Gastroesophageal sphincter (tissue), 4 donors: ENCODE measurements around the gene MEA1. TPM values are rescaled to one million over a fixed set of nuclear protein-coding genes. Genes with fewer than 3 reads are reported as not detected.

ENCODE experiments used
- ATAC-seq: fragments of 150-250 bp; one replicate; pipeline ENCODE4 v1.9.1; 2016; ENCODE audit warnings: mild to moderate bottlenecking, moderate library complexity
- H3K27ac ChIP-seq, 4 donors: fragments of 200-600 bp; sonication (generic) in 3 of 4; 1 replicate in 3 of 4; 2 replicates in 1 of 4; pipeline ENCODE4 v1.5.1; 2016 to 2019
- H3K27me3 ChIP-seq: fragments of 200-600 bp; sonication (generic); one replicate; pipeline ENCODE4 v1.5.1; 2019
- H3K36me3 ChIP-seq, 2 donors: fragments of 200-600 bp; sonication (generic); one replicate each; pipeline ENCODE4 v1.5.1; 2019; ENCODE audit warnings: control low read depth in 1 of 2
- H3K4me1 ChIP-seq, 3 donors: fragments of 200-600 bp; sonication (generic); 1 replicate in 2 of 3; 2 replicates in 1 of 3; pipeline ENCODE4 v1.5.1; 2016 to 2019; ENCODE audit warnings: control low read depth in 2 of 3
- H3K4me3 ChIP-seq, 2 donors: fragments of 200-600 bp; sonication (generic); one replicate each; pipeline ENCODE4 v1.5.1; 2019; ENCODE audit warnings: mild to moderate bottlenecking in 1 of 2, moderate library complexity in 1 of 2
- H3K9me3 ChIP-seq, 3 donors: fragments of 200-600 bp; sonication (generic); one replicate each; pipeline ENCODE4 v1.5.1; 2017 to 2019; ENCODE audit warnings: control low read depth in 2 of 3
- EP300 ChIP-seq: sonication (generic); formaldehyde crosslinking; IDR thresholded peaks from one replicate; pipeline ENCODE4 v1.6.1; 2017; ENCODE audit warnings: antibody characterized with exemption, mild to moderate bottlenecking
- POLR2A ChIP-seq, 2 donors: fragments of 450-650 bp; IDR thresholded peaks; one replicate each; pipeline ENCODE4 v1.6.1; 2017; ENCODE audit warnings: antibody characterized with exemption in 2 of 2, mild to moderate bottlenecking in 2 of 2, moderate library complexity in 1 of 2
- POLR2AphosphoS5 ChIP-seq: sonication (generic); formaldehyde crosslinking; IDR thresholded peaks from one replicate; pipeline ENCODE4 v1.6.1; 2017; ENCODE audit warnings: antibody characterized with exemption
- WGBS, 2 donors: methylation state at CpG; one replicate each; pipeline ENCODE4 v1.1.5; 2018; ENCODE audit warnings: low coverage in 1 of 2; 5-methylcytosine and 5-hydroxymethylcytosine counted together
- total RNA-seq, 4 donors: library from RNA; depleted of rRNA; stranded (reverse); fragments of >200 nt; gene quantifications; one replicate each; pipeline ENCODE4 v1.1.0, GENCODE V29; 2016
- TF ChIP-seq, protein P1 (sequence below), 4 experiments: fragments of 200-600 bp in 2 of 4; fragments of 450-650 bp in 2 of 4; sonication (generic) in 1 of 4; IDR thresholded peaks; one replicate each; pipeline ENCODE4 v1.5.1; 2017 to 2019; ENCODE audit warnings: antibody characterized with exemption in 4 of 4, mild to moderate bottlenecking in 2 of 4, moderate library complexity in 2 of 4

MEA1 gene
- total RNA-seq, 4 donors from 2014 or later = 56.0 to 62.1 (median 58.3) TPM

DNA sequence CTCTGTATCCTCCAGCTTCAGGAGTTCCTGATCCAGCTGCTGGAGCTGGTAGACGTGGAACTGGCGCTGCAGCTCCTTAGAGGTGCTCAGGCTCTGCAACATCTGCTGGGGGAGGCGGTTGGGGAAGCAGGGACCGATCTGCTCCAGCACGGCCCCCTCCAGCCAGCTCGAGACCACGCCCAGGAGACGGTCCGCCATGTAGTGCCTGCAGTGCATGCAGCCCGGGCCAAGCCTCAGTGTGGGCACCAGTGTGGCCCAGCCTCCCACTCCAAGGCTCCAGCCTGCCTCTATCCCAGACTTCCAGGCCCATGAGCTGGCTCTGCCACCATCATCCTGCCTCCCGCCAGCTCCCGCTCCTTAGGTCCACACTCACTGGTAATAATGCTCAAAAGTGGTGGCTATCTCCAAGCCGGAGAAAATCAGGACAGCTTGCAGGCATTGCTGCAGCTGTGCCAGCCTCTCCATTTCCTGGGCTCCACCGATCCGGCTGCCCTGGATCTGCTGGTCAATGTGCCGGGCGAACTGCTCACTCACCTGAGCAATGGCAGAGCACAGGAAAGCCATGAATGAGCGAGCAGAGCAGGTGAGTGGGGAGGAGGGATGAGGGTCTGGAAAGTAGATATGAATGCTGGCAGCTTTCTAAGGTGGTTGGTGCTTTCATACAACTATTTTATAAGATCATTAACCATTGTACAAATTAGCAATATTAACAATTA, 27.0 kb upstream of the MEA1 start:
- Histone ChIP-seq H3K4me3 (no peak overlapping the region), H3K27ac (no peak overlapping the region), H3K9me3 (no peaks in the 10 kb centered on the region), H3K27me3 (no peaks in the 10 kb centered on the region), H3K4me1 (peaks cover 0 to 7% (median 0%) of the 10 kb centered on the region in 3 donors), H3K36me3 (peaks cover 0 to 95% of the 10 kb centered on the region in 2 donors)
- no peak for ATAC-seq
- no peak for TF ChIP-seq POLR2A (IDR thresholded peaks at IDR 0.05)
- TF ChIP-seq POLR2AphosphoS5 = no peak
- no peak for TF ChIP-seq EP300
- TF ChIP-seq, protein P1, sequence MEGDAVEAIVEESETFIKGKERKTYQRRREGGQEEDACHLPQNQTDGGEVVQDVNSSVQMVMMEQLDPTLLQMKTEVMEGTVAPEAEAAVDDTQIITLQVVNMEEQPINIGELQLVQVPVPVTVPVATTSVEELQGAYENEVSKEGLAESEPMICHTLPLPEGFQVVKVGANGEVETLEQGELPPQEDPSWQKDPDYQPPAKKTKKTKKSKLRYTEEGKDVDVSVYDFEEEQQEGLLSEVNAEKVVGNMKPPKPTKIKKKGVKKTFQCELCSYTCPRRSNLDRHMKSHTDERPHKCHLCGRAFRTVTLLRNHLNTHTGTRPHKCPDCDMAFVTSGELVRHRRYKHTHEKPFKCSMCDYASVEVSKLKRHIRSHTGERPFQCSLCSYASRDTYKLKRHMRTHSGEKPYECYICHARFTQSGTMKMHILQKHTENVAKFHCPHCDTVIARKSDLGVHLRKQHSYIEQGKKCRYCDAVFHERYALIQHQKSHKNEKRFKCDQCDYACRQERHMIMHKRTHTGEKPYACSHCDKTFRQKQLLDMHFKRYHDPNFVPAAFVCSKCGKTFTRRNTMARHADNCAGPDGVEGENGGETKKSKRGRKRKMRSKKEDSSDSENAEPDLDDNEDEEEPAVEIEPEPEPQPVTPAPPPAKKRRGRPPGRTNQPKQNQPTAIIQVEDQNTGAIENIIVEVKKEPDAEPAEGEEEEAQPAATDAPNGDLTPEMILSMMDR (IDR thresholded peaks at IDR 0.05) = no peak
- WGBS, 2 donors = 82 to 83% methylated on average over 1 to 7 of the region's 18 CpGs

DNA sequence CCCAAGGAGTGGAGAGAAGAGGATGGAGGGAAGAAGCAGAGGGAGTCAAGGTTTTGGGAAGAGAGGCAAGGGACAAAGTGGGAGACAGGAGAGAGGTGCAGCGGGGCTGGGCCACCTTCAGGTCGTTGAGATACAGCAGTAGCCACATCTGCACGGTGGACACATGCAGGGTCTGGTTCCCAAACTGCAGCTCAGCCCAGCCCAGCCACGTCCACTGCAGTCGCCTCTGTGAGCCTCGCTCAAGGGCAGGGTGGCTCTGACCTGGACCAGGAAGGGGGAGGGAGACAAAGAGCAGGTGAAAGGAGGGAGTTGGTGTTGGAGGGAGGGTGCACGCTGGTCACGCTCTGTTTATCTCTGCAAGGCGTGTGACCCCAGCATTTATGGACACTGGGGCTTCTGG, 25.0 kb upstream of the MEA1 start:
- Histone ChIP-seq H3K27me3 (no peaks in the 10 kb centered on the region), H3K9me3 (no peaks in the 10 kb centered on the region), H3K4me1 (peaks cover 0 to 13% (median 0%) of the 10 kb centered on the region in 3 donors), H3K27ac (no peak overlapping the region), H3K4me3 (no peak overlapping the region), H3K36me3 (peaks cover 0 to 95% of the 10 kb centered on the region in 2 donors)
- ATAC-seq = no peak
- TF ChIP-seq POLR2AphosphoS5 = no peak
- TF ChIP-seq POLR2A (IDR thresholded peaks at IDR 0.05) = no peak
- TF ChIP-seq, protein P1 (IDR thresholded peaks at IDR 0.05) = no peak
- TF ChIP-seq EP300 = no peak
- 70 to 72% methylated on average over 2 to 4 of the region's 9 CpGs for WGBS, 2 donors

DNA sequence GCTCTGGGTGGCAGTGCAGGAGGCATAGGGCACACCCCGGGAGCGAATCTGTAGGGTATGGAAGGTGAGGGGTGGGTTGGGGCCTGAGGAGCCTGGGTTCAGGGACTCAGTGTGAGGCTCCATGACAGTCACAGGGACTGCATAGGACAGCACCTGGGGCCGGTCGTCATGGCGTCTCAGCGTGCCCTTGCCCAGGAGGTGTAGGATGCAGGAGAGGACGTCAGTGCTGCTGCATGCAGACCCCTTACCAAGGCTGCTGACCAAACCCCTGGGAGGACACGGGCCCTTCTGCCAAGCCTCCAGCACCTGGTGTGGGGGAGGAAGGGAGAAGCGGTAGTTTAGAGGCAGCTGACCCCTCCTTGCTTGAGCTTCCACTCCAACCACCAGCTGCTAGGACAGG, 24.0 kb upstream of the MEA1 start:
- ATAC-seq = no peak
- no peak overlapping the region for H3K27ac ChIP-seq
- no peaks in the 10 kb centered on the region for H3K27me3 ChIP-seq
- WGBS, 2 donors = 94% methylated on average over 2 of the region's 9 CpGs; no CpG with 5 or more reads in 1 of the 2 donors
- H3K4me1 ChIP-seq = peaks cover 0 to 13% (median 0%) of the 10 kb centered on the region in 3 donors
- TF ChIP-seq POLR2A (IDR thresholded peaks at IDR 0.05) = no peak
- no peak for TF ChIP-seq POLR2AphosphoS5
- TF ChIP-seq, protein P1 (IDR thresholded peaks at IDR 0.05) = no peak
- no peak for TF ChIP-seq EP300
- H3K4me3 ChIP-seq = no peak overlapping the region
- no peaks in the 10 kb centered on the region for H3K9me3 ChIP-seq
- H3K36me3 ChIP-seq = peaks cover 0 to 94% of the 10 kb centered on the region in 2 donors

DNA sequence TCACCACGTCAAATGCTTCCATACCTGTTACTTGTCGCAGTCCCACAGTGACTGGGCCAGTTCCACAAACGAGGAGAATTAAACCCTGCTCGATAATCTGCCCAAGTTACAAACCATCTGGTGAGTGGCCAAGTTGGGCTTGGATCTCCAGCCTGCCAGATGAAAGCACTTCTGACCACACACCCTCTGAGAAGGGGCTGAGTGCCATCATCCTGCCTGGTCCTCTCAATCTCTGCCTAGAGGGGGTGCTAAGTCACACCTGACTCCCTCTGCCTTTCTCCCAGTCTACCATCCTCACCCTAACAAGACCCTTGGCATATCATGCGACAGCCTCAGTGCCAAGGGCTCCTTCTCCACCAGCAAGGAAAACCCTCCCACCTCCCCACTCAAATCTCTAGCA, 23.5 kb upstream of the MEA1 start:
- H3K4me3 ChIP-seq = no peak overlapping the region
- H3K27ac ChIP-seq = no peak overlapping the region
- 63 to 84% methylated on average over 3 to 4 of the region's 5 CpGs for WGBS, 2 donors
- H3K4me1 ChIP-seq = peaks cover 0 to 13% (median 0%) of the 10 kb centered on the region in 3 donors
- no peak for ATAC-seq
- no peaks in the 10 kb centered on the region for H3K9me3 ChIP-seq
- TF ChIP-seq POLR2A (IDR thresholded peaks at IDR 0.05) = no peak
- TF ChIP-seq, protein P1 (IDR thresholded peaks at IDR 0.05) = no peak
- TF ChIP-seq EP300 = no peak
- TF ChIP-seq POLR2AphosphoS5 = no peak
- peaks cover 0 to 94% of the 10 kb centered on the region in 2 donors for H3K36me3 ChIP-seq
- H3K27me3 ChIP-seq = no peaks in the 10 kb centered on the region

DNA sequence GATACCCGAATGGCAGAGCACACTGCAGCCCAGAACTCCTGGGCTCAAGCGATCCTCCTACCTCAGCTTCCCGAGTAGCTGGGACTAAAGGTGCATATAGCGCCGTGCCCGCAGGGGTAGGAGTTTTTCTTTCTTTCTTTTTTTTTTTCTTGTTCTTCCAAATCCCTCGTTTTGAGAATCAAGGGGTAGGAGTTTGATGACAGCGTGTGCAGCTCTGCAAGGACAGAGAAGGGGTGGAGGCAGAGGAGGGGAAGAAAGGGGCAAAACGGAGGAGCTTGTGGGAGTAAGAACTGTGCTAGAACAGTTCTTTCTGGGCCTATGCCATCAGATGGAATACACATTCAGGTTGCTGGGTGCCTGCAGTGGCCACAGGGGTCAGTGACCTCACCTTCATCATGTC, 23.0 kb upstream of the MEA1 start:
- WGBS, 2 donors = 85 to 94% methylated on average over 3 to 4 of the region's 9 CpGs
- H3K27me3 ChIP-seq = no peaks in the 10 kb centered on the region
- no peaks in the 10 kb centered on the region for H3K9me3 ChIP-seq
- no peak for TF ChIP-seq POLR2AphosphoS5
- no peak for TF ChIP-seq EP300
- no peak for TF ChIP-seq POLR2A (IDR thresholded peaks at IDR 0.05)
- TF ChIP-seq, protein P1 (IDR thresholded peaks at IDR 0.05) = no peak
- H3K4me3 ChIP-seq = no peak overlapping the region
- peaks cover 0 to 13% (median 0%) of the 10 kb centered on the region in 3 donors for H3K4me1 ChIP-seq
- no peak for ATAC-seq
- H3K36me3 ChIP-seq = peaks cover 0 to 96% of the 10 kb centered on the region in 2 donors
- H3K27ac ChIP-seq = no peak overlapping the region
